Loucy (cell line): ENCODE measurements around the gene TMEM87A.

Experiments
- H2AFZ ChIP-seq: fragments of 200-600 bp; sonication (generic); 2 replicates; pipeline ENCODE4 v1.6.0; 2016; ENCODE audit warnings: antibody characterized with exemption, mild to moderate bottlenecking, low read length, moderate library complexity
- H3F3A ChIP-seq: fragments of 200-600 bp; 2 replicates; pipeline ENCODE4 v1.6.0; 2016; ENCODE audit warnings: antibody characterized with exemption, low read depth, mild to moderate bottlenecking
- H3K27me3 ChIP-seq: fragments of 200-600 bp; sonication (generic); 2 replicates; pipeline ENCODE4 v1.6.1; 2014; ENCODE audit warnings: low read length, mild to moderate bottlenecking; ENCODE audit not compliant: insufficient read depth, poor library complexity, severe bottlenecking
- H3K36me3 ChIP-seq: fragments of 200-600 bp; sonication (generic); 2 replicates; pipeline ENCODE4 v1.6.1; 2016; ENCODE audit warnings: low read length; ENCODE audit not compliant: insufficient read depth
- H3K4me1 ChIP-seq: fragments of 200-600 bp; sonication (generic); 2 replicates; pipeline ENCODE4 v1.5.1; 2014; ENCODE audit warnings: low read length, mild to moderate bottlenecking; ENCODE audit not compliant: insufficient read depth, poor library complexity, severe bottlenecking
- H3K4me2 ChIP-seq: fragments of 200-600 bp; sonication (generic); 2 replicates; pipeline ENCODE4 v1.6.0; 2014; ENCODE audit warnings: antibody characterized with exemption, low read length, low read depth, mild to moderate bottlenecking; ENCODE audit not compliant: poor library complexity, severe bottlenecking
- H3K4me3 ChIP-seq: fragments of 200-600 bp; sonication (generic); 2 replicates; pipeline ENCODE4 v1.5.1; 2014; ENCODE audit warnings: low read length, mild to moderate bottlenecking, mixed read lengths; ENCODE audit not compliant: poor library complexity, severe bottlenecking
- H3K79me2 ChIP-seq: fragments of 200-600 bp; sonication (generic); 2 replicates; pipeline ENCODE4 v1.6.1; 2014; ENCODE audit warnings: low read length; ENCODE audit not compliant: insufficient read depth
- H3K9ac ChIP-seq: fragments of 200-600 bp; sonication (generic); 2 replicates; pipeline ENCODE4 v1.6.0; 2014; ENCODE audit warnings: mild to moderate bottlenecking, low read depth, low read length, moderate library complexity; ENCODE audit not compliant: poor library complexity, severe bottlenecking
- H3K9me2 ChIP-seq: fragments of 200-600 bp; sonication (generic); replicated peaks from 2 replicates; pipeline ENCODE4 v1.6.1; 2016; ENCODE audit warnings: low read depth, low read length, mixed read lengths
- H3K9me3 ChIP-seq: fragments of 200-600 bp; sonication (generic); 2 replicates; pipeline ENCODE4 v1.6.1; 2014; ENCODE audit warnings: mild to moderate bottlenecking, antibody characterized with exemption, low read length, low read depth; ENCODE audit not compliant: insufficient read depth
- H4K20me1 ChIP-seq: fragments of 200-600 bp; sonication (generic); 2 replicates; pipeline ENCODE4 v1.6.0; 2014; ENCODE audit warnings: antibody characterized with exemption, low read length, mild to moderate bottlenecking; ENCODE audit not compliant: insufficient read depth, poor library complexity, severe bottlenecking
- CTCF ChIP-seq: fragments of 200-600 bp; sonication (generic); conservative IDR thresholded peaks from 2 replicates; pipeline ENCODE4 v1.5.1; 2014; ENCODE audit warnings: mild to moderate bottlenecking, antibody characterized with exemption, low read length
- EZH2phosphoT487 ChIP-seq: fragments of 200-600 bp; IDR thresholded peaks from 2 replicates; pipeline ENCODE4 v1.6.1; 2018; ENCODE audit warnings: antibody characterized with exemption, mild to moderate bottlenecking, moderate library complexity, borderline replicate concordance

Gene TMEM87A

GRCh38 chr15:42163291-42163690, 109.9 kb downstream of the TMEM87A start:
- peaks cover 91% of the 10 kb centered on the region; the same call in 1 of the 2 replicates for H3K36me3 ChIP-seq

More at GRCh38 chr15:42163291-42163690, 109.9 kb downstream of the TMEM87A start:
- Histone ChIP-seq H3F3A (no peaks in the 10 kb centered on the region), H3K4me3 (no peak overlapping the region), H3K4me1 (no peaks in the 10 kb centered on the region), H3K9me3 (no peaks in the 10 kb centered on the region), H4K20me1 (no peaks in the 10 kb centered on the region), H3K79me2 (no peaks in the 10 kb centered on the region), H3K4me2 (no peak overlapping the region), H3K27me3 (no peaks in the 10 kb centered on the region), H3K9me2 (no peaks in the 10 kb centered on the region), H2AFZ (no peak overlapping the region), H3K9ac (no peak overlapping the region)
- TF ChIP-seq CTCF (no peak), EZH2phosphoT487 (no peak)
